Liver (tissue), 9 donors: Measurements from ENCODE around the gene ASCC1. TPM values are rescaled to one million over a fixed set of nuclear protein-coding genes. Genes with fewer than 3 reads are reported as not detected.
"Not testable (repeated sequence)": the region's sequence is repeated elsewhere in the genome, so short reads cannot be mapped to it uniquely, and the experiment has no call there.

ENCODE experiments used
- DNase-seq: peaks from one replicate; pipeline ENCODE4 v3.0.0-alpha.2; 2017; ENCODE audit warnings: low spot score
- H3K27ac ChIP-seq, 2 donors: one replicate each; pipeline ENCODE4 v1.7.0; 2013; ENCODE audit warnings: inconsistent platforms in 2 of 2, low read length in 2 of 2, control low read depth in 1 of 2, low read depth in 1 of 2, mild to moderate bottlenecking in 1 of 2
- H3K27me3 ChIP-seq, 4 donors: one replicate each; pipeline versions ENCODE4 v1.6.1 to v1.7.0; 2013; ENCODE audit warnings: low read length in 3 of 4, inconsistent platforms in 1 of 4, mild to moderate bottlenecking in 1 of 4, moderate library complexity in 1 of 4; ENCODE audit not compliant: control insufficient read depth in 4 of 4, insufficient read depth in 4 of 4
- H3K36me3 ChIP-seq, 4 donors: one replicate each; pipeline versions ENCODE4 v1.6.1 to v1.7.0; 2013; ENCODE audit warnings: low read length in 3 of 4, mild to moderate bottlenecking in 3 of 4, low read depth in 1 of 4, moderate library complexity in 1 of 4; ENCODE audit not compliant: control insufficient read depth in 4 of 4, insufficient read depth in 3 of 4
- H3K4me1 ChIP-seq, 4 donors: one replicate each; pipeline versions ENCODE4 v1.6.1 to v1.7.0; 2013; ENCODE audit warnings: low read length in 3 of 4, mild to moderate bottlenecking in 3 of 4, moderate library complexity in 1 of 4; ENCODE audit not compliant: control insufficient read depth in 4 of 4, insufficient read depth in 4 of 4
- H3K4me3 ChIP-seq, 3 donors: one replicate each; pipeline versions ENCODE4 v1.6.1 to v1.7.0; 2013; ENCODE audit warnings: low read length in 3 of 3, control low read depth in 1 of 3, low read depth in 1 of 3, mild to moderate bottlenecking in 1 of 3
- H3K9ac ChIP-seq, 2 donors: one replicate each; pipeline ENCODE4 v1.7.0; 2013; ENCODE audit warnings: low read length in 2 of 2, mild to moderate bottlenecking in 2 of 2, moderate library complexity in 2 of 2, control low read depth in 1 of 2, low read depth in 1 of 2
- H3K9me3 ChIP-seq, 4 donors: one replicate each; pipeline versions ENCODE4 v1.6.1 to v1.7.0; 2013; ENCODE audit warnings: low read length in 3 of 4; ENCODE audit not compliant: control insufficient read depth in 4 of 4
- EGR1 ChIP-seq, 2 donors: IDR thresholded peaks; 2 replicates each; pipeline ENCODE4 v1.6.1; 2016 to 2018; ENCODE audit warnings: antibody characterized with exemption in 2 of 2, low read depth in 2 of 2
- FOXA1 ChIP-seq: IDR thresholded peaks from 2 replicates; pipeline ENCODE4 v1.6.1; 2016; ENCODE audit warnings: antibody characterized with exemption
- FOXA2 ChIP-seq: IDR thresholded peaks from 2 replicates; pipeline ENCODE4 v1.6.1; 2016; ENCODE audit warnings: antibody characterized with exemption
- GABPA ChIP-seq, 2 donors: IDR thresholded peaks in 1 of 2; conservative IDR thresholded peaks in 1 of 2; 2 replicates each; pipeline ENCODE4 v1.6.1; 2016; ENCODE audit warnings: antibody characterized with exemption in 2 of 2, mild to moderate bottlenecking in 1 of 2, moderate library complexity in 1 of 2
- HNF4A ChIP-seq, 2 donors: conservative IDR thresholded peaks; 2 replicates each; pipeline ENCODE4 v1.6.1; 2016; ENCODE audit warnings: antibody characterized with exemption in 2 of 2, mild to moderate bottlenecking in 2 of 2
- HNF4G ChIP-seq: IDR thresholded peaks from 2 replicates; pipeline ENCODE4 v1.6.1; 2016; ENCODE audit warnings: antibody characterized with exemption
- NR2F2 ChIP-seq: IDR thresholded peaks from 2 replicates; pipeline ENCODE4 v1.6.1; 2016; ENCODE audit warnings: antibody characterized with exemption
- RAD21 ChIP-seq, 2 donors: IDR thresholded peaks; 2 replicates each; pipeline ENCODE4 v1.6.1; 2016; ENCODE audit warnings: antibody characterized with exemption in 2 of 2, mild to moderate bottlenecking in 2 of 2
- RXRA ChIP-seq, 2 donors: IDR thresholded peaks; 2 replicates each; pipeline ENCODE4 v1.6.1; 2017 to 2018; ENCODE audit warnings: antibody characterized with exemption in 2 of 2, mild to moderate bottlenecking in 1 of 2
- SP1 ChIP-seq: IDR thresholded peaks from 2 replicates; pipeline ENCODE4 v1.6.1; 2018; ENCODE audit warnings: antibody characterized with exemption, mild to moderate bottlenecking
- YY1 ChIP-seq: IDR thresholded peaks from 2 replicates; pipeline ENCODE4 v1.6.1; 2016; ENCODE audit warnings: antibody characterized with exemption, mild to moderate bottlenecking
- WGBS: extraction: QIAGEN DNeasy Blood & Tissue Kit; methylation state at CpG from one replicate; pipeline ENCODE4 v1.1.7; 2013; 5-methylcytosine and 5-hydroxymethylcytosine counted together
- polyA plus RNA-seq, 2 donors: library from polyadenylated mRNA; stranded (reverse) in 1 of 2; unstranded in 1 of 2; fragments of 200-250 nt in 1 of 2; fragments of >200 nt in 1 of 2; fragmentation: Nextera tagmentation in 1 of 2; extraction: Ambion mirVana in 1 of 2; gene quantifications; one replicate each; pipeline versions ENCODE4 v1.2.1 to v1.2.3, GENCODE V29; 2013 to 2015
- total RNA-seq, 2 donors: library from RNA; depleted of rRNA; stranded (reverse); fragments of >200 nt; gene quantifications; one replicate each; pipeline ENCODE4 v1.2.3, GENCODE V29; 2014
- TF ChIP-seq, protein P1 (sequence below): IDR thresholded peaks from 2 replicates; pipeline ENCODE4 v1.6.1; 2016; ENCODE audit warnings: antibody characterized with exemption
- TF ChIP-seq, protein P2 (sequence below): IDR thresholded peaks from 2 replicates; pipeline ENCODE4 v1.6.1; 2016; ENCODE audit warnings: antibody characterized with exemption
- TF ChIP-seq, protein P3 (sequence below): IDR thresholded peaks from 2 replicates; pipeline ENCODE4 v1.6.1; 2016; ENCODE audit warnings: antibody characterized with exemption, mild to moderate bottlenecking
- TF ChIP-seq, protein P4 (sequence below): fragments of 150-350 bp; IDR thresholded peaks from 2 replicates; pipeline ENCODE4 v1.5.1; 2017; ENCODE audit warnings: improper control_type of control experiment, low read depth, low read length; ENCODE audit not compliant: missing input control
- TF ChIP-seq, protein P5 (sequence below): IDR thresholded peaks from 2 replicates; pipeline ENCODE4 v1.6.1; 2016; ENCODE audit warnings: antibody characterized with exemption
- donor health status: healthy.
- donor health status: healthy.
- donor health status: healthy.
- donor health status: healthy.
- donor health status: healthy.

ASCC1 gene
- total and polyA plus RNA-seq, 4 donors, result 6.9 to 13.9 (median 10.2) TPM

DNA sequence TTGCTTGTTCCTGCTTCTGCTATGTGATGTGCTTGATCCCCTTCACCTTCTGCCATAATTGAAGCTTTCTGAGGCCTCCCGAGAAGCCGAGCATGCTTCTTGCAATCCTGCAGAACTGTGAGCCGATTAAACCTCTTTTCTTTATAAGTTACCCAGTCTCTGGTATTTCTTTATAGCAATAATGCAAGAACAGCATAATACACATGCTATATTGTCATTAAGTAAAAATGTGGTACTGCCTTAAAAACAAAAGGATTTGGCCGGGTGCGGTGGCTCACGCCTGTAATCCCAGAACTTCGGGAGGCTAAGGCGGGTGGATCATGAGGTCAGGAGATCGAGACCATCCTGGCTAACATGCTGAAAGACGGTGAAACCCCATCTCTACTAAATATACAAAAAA, 59.9 kb downstream of the ASCC1 start:
- TF ChIP-seq, protein P1, sequence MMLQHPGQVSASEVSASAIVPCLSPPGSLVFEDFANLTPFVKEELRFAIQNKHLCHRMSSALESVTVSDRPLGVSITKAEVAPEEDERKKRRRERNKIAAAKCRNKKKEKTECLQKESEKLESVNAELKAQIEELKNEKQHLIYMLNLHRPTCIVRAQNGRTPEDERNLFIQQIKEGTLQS, result no peak
- TF ChIP-seq FOXA2 (no peak), HNF4A (conservative IDR thresholded peaks at IDR 0.05) (no peak), SP1 (no peak), RAD21 (IDR thresholded peaks at IDR 0.05) (no peak), FOXA1 (no peak), EGR1 (IDR thresholded peaks at IDR 0.05; ENCODE audit: low read depth in 2 of 2) (no peak), NR2F2 (no peak), HNF4G (no peak), GABPA (IDR thresholded peaks at IDR 0.05 in 1 of 2, conservative IDR thresholded peaks at IDR 0.05 in 1 of 2) (no peak)
- TF ChIP-seq, protein P2, sequence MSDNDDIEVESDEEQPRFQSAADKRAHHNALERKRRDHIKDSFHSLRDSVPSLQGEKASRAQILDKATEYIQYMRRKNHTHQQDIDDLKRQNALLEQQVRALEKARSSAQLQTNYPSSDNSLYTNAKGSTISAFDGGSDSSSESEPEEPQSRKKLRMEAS, result no peak
- TF ChIP-seq, protein P3, sequence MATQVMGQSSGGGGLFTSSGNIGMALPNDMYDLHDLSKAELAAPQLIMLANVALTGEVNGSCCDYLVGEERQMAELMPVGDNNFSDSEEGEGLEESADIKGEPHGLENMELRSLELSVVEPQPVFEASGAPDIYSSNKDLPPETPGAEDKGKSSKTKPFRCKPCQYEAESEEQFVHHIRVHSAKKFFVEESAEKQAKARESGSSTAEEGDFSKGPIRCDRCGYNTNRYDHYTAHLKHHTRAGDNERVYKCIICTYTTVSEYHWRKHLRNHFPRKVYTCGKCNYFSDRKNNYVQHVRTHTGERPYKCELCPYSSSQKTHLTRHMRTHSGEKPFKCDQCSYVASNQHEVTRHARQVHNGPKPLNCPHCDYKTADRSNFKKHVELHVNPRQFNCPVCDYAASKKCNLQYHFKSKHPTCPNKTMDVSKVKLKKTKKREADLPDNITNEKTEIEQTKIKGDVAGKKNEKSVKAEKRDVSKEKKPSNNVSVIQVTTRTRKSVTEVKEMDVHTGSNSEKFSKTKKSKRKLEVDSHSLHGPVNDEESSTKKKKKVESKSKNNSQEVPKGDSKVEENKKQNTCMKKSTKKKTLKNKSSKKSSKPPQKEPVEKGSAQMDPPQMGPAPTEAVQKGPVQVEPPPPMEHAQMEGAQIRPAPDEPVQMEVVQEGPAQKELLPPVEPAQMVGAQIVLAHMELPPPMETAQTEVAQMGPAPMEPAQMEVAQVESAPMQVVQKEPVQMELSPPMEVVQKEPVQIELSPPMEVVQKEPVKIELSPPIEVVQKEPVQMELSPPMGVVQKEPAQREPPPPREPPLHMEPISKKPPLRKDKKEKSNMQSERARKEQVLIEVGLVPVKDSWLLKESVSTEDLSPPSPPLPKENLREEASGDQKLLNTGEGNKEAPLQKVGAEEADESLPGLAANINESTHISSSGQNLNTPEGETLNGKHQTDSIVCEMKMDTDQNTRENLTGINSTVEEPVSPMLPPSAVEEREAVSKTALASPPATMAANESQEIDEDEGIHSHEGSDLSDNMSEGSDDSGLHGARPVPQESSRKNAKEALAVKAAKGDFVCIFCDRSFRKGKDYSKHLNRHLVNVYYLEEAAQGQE, result no peak
- TF ChIP-seq, protein P4, sequence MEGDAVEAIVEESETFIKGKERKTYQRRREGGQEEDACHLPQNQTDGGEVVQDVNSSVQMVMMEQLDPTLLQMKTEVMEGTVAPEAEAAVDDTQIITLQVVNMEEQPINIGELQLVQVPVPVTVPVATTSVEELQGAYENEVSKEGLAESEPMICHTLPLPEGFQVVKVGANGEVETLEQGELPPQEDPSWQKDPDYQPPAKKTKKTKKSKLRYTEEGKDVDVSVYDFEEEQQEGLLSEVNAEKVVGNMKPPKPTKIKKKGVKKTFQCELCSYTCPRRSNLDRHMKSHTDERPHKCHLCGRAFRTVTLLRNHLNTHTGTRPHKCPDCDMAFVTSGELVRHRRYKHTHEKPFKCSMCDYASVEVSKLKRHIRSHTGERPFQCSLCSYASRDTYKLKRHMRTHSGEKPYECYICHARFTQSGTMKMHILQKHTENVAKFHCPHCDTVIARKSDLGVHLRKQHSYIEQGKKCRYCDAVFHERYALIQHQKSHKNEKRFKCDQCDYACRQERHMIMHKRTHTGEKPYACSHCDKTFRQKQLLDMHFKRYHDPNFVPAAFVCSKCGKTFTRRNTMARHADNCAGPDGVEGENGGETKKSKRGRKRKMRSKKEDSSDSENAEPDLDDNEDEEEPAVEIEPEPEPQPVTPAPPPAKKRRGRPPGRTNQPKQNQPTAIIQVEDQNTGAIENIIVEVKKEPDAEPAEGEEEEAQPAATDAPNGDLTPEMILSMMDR, result no peak
- TF ChIP-seq, protein P5, sequence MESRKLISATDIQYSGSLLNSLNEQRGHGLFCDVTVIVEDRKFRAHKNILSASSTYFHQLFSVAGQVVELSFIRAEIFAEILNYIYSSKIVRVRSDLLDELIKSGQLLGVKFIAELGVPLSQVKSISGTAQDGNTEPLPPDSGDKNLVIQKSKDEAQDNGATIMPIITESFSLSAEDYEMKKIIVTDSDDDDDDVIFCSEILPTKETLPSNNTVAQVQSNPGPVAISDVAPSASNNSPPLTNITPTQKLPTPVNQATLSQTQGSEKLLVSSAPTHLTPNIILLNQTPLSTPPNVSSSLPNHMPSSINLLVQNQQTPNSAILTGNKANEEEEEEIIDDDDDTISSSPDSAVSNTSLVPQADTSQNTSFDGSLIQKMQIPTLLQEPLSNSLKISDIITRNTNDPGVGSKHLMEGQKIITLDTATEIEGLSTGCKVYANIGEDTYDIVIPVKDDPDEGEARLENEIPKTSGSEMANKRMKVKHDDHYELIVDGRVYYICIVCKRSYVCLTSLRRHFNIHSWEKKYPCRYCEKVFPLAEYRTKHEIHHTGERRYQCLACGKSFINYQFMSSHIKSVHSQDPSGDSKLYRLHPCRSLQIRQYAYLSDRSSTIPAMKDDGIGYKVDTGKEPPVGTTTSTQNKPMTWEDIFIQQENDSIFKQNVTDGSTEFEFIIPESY, result no peak
- H3K4me3 ChIP-seq, result no peak overlapping the region
- no peaks in the 10 kb centered on the region for H3K4me1 ChIP-seq
- no peak overlapping the region for H3K27ac ChIP-seq
- no peaks in the 10 kb centered on the region for H3K9me3 ChIP-seq
- 98% methylated on average over 10 of the region's 10 CpGs for WGBS
- no peaks in the 10 kb centered on the region for H3K27me3 ChIP-seq
- H3K9ac ChIP-seq, result no peak overlapping the region
- DNase-seq, result no peak
- peaks cover 0 to 5% (median 2%) of the 10 kb centered on the region in 4 donors for H3K36me3 ChIP-seq

DNA sequence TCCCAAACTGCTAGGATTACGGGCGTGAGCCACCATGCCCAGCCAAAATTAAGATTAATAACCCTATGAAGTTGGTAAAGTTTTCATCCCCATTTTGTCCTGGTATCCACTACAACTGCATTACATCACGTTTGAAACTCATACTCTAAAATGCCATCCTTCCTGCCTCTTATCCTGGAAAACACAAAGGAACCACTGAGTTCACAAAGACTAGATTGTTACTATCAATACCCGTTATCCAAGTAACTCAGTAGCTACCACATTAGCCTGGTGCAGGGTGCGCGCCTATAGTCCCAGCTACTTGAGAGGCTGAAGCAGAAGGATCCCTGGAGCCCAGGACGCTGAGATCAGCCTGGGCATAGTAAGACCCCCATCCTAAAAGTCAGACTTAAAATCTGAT, 63.8 kb downstream of the ASCC1 start:
- Histone ChIP-seq H3K9ac (no peak overlapping the region), H3K27me3 (no peaks in the 10 kb centered on the region), H3K4me1 (no peaks in the 10 kb centered on the region), H3K27ac (no peak overlapping the region), H3K9me3 (no peaks in the 10 kb centered on the region), H3K36me3 (peaks cover 0 to 3% (median 1%) of the 10 kb centered on the region in 4 donors), H3K4me3 (no peak overlapping the region)
- TF ChIP-seq NR2F2 (no peak), HNF4G (no peak), FOXA2 (no peak), YY1 (no peak), RXRA (IDR thresholded peaks at IDR 0.05) (no peak)
- TF ChIP-seq, protein P2, result no peak
- TF ChIP-seq, protein P3, result no peak
- WGBS, result 96% methylated on average over 7 of the region's 7 CpGs
- DNase-seq, result no peak

DNA sequence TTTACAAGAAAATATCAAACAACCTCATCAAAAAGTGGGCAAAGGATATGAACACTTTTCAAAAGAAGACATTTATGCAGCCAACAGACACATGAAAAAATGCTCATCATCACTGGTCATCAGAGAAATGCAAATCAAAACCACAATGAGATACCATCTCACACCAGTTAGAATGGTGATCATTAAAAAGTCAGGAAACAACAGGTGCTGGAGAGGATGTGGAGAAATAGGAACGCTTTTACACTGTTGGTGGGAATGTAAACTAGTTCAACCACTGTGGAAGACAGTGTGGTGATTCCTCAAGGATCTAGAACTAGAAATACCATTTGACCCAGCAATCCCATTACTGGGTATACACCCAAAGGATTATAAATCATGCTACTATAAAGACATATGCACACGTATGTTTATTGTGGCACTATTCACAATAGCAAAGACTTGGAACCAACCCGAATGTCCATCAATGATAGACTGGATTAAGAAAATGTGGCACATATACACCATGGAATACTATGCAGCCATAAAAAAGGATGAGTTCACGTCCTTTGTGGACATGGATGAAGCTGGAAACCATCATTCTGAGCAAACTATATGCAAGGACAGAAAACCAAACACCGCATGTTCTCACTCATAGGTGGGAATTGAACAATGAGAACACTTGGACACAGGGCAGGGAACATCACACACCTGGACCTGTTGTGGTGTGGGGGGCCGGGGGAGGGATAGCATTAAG, 65.2 kb downstream of the ASCC1 start:
- H3K36me3 ChIP-seq, H3K4me3 ChIP-seq, H3K9me3 ChIP-seq, DNase-seq, H3K4me1 ChIP-seq, H3K9ac ChIP-seq, H3K27ac ChIP-seq, H3K27me3 ChIP-seq: not testable (repeated sequence)
- WGBS, result 98% methylated on average over 5 of the region's 6 CpGs
